Retinal pigment epithelial cell (primary cell): Measurements from ENCODE around the gene DIAPH1.
A peak's percentile ranks its signal among the peaks of the same experiment; 100 is the strongest.

Experiments
- DNase-seq: peaks from one replicate; pipeline ENCODE4 v3.0.0-alpha.2; 2010; ENCODE audit warnings: low read depth
- H3K4me3 ChIP-seq: 2 replicates; pipeline ENCODE4 v1.5.1; 2011; ENCODE audit warnings: mild to moderate bottlenecking, low read length, control low read depth, moderate library complexity
- CTCF ChIP-seq: conservative IDR thresholded peaks from 2 replicates; pipeline ENCODE4 v1.5.1; 2011; ENCODE audit warnings: low read depth, low read length, control low read depth, inconsistent platforms

Gene DIAPH1

GRCh38 chr5:141493500-141494422, 125.0 kb downstream of the DIAPH1 start:
- no peak for TF ChIP-seq CTCF
- DNase-seq: no peak
- H3K4me3 ChIP-seq: no peak overlapping the region

- no peak for DNase-seq
- H3K4me3 ChIP-seq: no peak overlapping the region
- TF ChIP-seq CTCF: no peak
These were observed 126.5 kb downstream of the DIAPH1 start for GRCh38 chr5:141492168-141492885.

- no peak for DNase-seq
- peak overlapping the region; percentile 15 for H3K4me3 ChIP-seq
- no peak for TF ChIP-seq CTCF
These were observed 127.3 kb downstream of the DIAPH1 start for GRCh38 chr5:141491323-141492167.

- no peak for DNase-seq
- TF ChIP-seq CTCF: no peak
- H3K4me3 ChIP-seq: no peak overlapping the region
These were observed 128.0 kb downstream of the DIAPH1 start for GRCh38 chr5:141490771-141491170.

- no peak overlapping the region for H3K4me3 ChIP-seq
- DNase-seq: no peak
- no peak for TF ChIP-seq CTCF
These were observed 128.5 kb downstream of the DIAPH1 start for GRCh38 chr5:141490271-141490670.

- TF ChIP-seq CTCF: no peak
- H3K4me3 ChIP-seq: no peak overlapping the region
- DNase-seq: no peak
These were observed 129.0 kb downstream of the DIAPH1 start for GRCh38 chr5:141489841-141490240.
